Measurements from ENCODE around the gene RSRC1.
A peak's percentile ranks its signal among the peaks of the same experiment; 100 is the strongest.
"Not testable (repeated sequence)": the region's sequence is repeated elsewhere in the genome, so short reads cannot be mapped to it uniquely, and the experiment has no call there.

The RSRC1 gene

DNA sequence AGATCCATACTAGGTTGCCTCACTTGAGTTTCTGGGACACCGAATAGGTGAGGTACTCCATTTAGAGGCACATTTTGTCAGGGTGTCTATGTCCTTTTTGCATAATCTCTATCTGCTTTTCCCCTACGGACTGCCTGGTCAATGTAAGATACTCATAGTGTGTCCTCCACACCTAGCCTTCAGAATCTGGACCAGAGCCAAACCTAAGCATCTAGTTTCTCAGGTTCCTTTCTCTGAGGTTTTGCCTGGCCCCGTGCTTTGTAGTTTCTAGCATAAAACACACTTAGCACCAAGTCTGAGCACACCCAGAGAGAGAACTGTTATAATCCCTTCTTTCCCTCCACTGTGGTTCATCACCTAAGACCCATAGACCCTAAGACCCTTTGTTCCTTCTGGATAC is 355.2 kb downstream of the RSRC1 start:
- DNase-seq (ENCODE audit: low spot score), result no peak

DNA sequence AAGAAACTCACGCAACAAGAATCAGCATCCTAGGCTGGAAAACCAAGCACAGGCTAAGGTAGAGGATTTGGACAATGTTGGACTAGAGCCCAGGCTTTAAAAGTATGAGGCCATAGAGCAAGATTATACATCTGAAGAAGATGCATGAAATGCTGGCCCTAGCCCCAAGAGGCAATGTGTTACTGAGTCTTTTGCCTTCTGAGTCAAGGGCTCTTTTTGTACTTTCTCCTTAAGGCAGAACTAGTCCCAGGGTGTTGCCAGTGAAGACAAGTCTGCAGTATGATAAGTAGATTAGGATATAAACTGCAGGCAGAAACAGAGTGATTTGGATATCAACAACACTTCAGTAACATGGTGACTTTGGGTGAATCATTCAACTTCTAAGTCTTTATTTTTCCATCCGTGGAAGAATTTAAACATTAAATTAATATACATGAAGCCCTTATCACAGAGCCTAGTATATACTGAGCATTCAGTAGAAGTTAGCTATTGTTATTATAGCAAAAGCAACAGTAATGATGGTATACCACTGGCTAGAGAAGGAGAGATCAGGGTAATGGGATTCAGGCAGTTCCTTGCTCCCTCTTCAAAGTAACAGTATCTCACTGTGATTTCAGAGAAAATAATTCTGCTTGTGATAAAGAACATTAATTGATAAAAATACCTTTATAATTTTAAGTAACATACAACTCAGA is 361.2 kb downstream of the RSRC1 start:
- no peak for DNase-seq (ENCODE audit: low spot score)

DNA sequence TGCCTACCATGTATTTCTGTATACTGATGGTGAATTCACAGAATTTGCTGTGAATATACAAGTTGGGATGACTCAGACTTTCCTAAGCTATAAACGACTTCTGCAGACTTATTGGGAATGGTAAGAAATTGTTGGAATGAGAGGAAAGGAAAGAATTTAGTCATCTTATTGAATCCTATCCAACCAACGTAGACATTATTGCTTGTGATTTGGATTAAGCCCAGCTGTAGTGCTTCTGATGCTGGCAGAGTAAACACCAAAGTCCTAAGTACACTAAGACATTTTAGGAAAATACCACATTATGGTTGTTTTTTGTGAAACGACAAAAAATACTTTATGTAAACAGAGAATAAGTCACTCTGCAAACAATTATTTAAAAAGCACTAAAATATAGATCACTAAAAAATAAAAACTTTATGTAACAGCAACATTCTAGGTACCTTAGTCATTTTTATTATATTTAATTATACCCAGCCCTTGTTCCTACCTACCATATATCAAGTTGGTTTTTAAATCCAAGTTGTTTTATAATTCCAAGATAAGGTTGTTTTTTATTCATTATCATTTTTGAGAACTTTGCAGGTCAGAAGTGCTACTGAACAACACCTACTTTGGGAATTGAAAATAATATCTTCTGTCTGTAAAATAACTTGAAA is 361.9 kb downstream of the RSRC1 start:
- DNase-seq (ENCODE audit: low spot score), result peak; percentile 57

DNA sequence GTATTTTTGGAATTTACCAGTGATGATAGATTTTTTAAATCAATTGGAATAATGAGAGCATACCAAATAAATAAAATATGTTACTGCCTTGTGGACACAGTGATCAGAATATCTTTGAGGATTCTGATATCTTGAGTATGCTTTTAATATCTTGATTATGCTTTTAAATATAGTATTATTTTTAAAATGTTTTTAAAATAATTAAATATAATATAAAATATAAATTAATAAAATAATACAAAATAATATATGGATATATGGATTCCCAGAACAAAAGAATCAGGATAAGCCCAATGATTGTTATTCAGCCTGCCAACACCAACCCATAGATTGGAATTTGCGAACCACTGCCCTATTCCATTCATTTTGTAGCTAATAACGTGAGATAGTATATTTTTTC is 369.2 kb downstream of the RSRC1 start:
- DNase-seq (ENCODE audit: low spot score), result no peak

DNA sequence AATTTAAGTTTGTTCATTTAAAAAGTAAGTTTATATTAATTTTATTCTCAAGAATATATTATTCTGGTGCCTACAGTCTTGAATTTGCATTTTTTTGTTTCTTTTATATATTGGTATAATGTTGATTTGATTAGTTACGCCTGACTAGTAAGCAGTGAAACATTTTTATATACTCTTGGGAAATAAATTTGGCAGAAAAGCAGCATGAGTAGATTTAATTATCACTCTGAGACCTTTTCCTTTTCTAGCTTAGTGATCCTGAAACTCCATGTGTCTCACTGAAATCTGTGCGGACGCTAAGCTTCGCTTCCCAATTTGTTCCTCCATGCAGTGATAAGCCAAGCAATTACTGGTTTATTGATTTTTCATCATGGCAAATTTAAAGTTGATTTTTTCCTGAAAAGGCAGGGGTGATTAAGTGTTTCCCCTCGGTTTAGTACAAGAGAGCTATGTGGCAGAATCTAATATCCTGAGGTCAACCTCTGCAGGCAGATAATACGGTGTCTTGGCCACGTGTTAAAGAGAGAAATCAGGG is 373.9 kb downstream of the RSRC1 start:
- DNase-seq (ENCODE audit: low spot score), result no peak

DNA sequence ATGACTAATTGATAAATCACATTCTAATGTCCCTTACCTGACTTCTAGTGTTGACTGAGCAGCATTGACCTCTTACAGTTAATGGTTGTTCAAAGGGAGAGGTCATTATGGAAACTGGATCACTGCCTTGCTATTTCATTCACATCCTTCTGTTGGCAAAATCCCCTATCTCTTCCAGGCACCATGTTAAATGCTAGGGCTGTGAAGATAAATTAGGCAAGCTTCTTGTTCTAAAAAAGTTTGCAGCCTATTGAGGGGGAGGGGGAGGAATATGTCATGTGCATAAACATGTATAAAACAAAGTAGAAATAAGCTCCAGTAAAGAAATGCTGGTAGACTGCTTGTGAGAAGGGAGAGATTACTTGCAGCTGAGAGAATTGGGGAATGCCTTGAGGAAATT is 376.3 kb downstream of the RSRC1 start:
- no peak for DNase-seq (ENCODE audit: low spot score)

DNA sequence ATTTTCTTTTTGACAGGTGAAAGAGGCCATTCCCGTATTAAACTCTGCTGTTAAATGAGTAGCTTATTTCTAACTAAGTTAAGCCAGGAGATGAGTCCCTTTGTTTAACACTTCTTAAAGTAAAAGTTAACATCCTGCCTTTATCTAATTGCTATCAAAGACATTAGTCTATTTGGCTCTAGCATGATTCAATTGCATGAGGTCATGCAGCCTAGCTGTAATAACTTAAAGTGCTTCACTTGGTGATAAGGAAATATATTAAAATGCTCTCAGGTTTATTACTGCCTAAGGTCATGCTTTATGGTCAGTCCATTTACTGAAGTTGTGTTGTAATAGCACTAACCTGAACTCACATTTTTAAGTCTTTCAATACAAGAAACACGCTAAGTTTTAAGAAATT is 378.8 kb downstream of the RSRC1 start:
- no peak for DNase-seq (ENCODE audit: low spot score)

DNA sequence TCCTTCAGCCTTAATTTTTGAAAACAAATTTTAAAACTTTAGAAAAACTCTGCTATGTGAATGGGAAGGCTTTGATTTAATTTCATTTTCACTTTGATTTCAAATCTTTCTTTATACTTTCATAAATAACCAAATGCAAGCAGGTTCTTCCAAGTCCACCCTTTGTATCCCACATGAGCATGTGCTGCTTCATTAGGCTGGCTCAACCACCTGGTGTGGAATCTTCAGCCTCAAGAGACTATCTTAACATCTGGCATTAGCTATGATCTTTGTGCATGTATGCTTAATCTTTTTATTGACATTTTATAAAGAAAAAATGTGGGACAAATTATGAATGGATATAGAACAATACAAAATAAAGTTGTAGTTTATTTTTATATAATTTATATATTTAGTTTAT is 379.3 kb downstream of the RSRC1 start:
- DNase-seq (ENCODE audit: low spot score), result no peak

DNA sequence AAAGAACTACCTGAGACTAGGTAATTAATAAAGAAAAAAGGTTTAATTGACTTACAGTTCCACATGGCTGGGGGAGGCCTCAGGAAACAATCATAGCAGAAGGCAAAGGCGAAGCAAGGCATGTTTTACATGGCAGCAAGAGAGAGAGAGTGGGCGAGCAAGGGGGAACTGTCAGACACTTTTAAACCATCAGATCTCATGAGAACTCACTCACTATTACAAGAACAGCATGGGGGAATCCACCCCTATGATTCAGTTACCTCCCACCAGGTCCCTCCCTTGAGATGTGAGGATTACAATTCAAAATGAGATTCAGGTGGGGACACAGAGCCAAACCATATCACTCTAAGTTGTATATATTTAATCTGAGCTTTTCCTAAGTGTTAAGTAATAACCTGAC is 382.1 kb downstream of the RSRC1 start:
- no peak for DNase-seq (ENCODE audit: low spot score)

DNA sequence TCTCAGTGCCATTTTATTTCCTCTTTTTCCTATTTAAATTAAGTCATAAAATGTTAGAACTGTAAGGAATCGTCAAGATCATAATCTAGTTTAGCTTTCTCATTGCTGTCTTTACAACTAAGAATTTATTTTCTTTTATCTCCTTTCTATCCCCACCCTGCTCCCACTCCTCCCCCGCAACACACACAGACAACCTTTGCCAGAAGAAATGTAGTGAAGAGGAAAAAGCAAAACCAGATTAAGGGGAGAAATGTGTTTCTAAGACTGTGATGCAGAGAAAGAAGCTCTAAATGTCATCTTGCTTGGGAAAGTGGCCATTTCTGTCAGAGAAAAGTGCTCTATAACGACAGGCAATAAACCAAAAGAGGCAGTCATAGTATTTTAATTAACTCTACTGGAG is 382.8 kb downstream of the RSRC1 start:
- no peak for DNase-seq (ENCODE audit: low spot score)

DNA sequence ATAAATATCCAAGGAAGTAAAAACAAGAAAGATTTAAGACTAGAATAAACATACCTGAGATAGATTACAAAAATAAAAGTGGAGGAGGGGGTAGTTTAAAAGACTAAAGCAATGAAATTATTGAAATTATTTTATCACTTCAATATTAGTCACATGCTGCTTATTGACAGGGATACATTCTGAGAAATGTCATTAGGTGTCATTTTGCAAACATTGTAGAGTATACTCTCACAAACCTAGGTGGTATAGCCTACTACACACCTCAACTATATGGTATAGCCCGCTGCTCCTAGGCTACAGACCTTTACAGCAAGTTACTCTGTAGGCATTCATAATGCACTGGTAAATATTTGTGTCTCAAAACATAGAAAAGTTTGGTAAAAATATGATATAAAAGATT is 384.0 kb downstream of the RSRC1 start:
- no peak for DNase-seq (ENCODE audit: low spot score)

DNA sequence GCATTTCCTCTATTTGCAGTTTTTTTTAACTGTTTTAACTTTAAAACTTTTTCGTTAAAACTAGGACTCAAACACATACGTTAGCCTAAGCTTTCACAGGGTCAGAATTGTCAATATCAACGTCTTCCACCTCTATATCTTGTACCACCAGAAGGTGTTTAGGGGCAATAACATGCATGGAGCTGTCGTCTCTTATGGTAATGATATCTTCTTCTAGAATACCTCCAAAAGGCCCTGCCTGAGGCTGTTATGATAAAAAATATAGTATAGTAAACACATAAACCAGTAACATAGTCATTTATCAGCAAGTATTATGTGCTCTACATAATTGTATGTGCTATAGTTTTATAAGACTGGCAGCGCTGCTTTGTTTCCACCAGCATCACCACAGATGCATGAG is 384.8 kb downstream of the RSRC1 start:
- no peak for DNase-seq (ENCODE audit: low spot score)

DNA sequence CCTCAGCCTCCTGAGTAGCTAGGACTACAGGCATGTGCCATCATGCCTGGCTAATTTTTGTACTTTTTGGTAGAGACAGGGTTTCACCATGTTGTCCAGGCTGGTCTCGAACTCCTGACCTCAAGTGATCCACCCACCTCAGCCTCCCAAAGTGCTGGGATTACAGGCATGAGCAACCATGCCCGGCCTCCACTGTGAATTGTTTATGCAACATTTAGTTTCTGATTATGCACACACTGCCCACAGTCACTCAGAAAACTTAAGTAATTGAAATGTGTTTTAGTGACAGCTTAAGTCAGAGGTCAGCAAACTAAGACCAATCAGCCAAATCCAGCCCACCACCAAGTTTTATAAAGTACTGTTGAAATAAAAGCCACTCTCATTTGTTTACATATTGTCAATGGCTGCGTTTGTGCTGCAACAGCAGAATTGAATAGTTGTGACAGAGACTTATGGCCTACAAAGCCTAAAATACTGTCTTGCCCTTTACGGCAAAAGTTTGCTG is 385.6 kb downstream of the RSRC1 start:
- DNase-seq (ENCODE audit: low spot score), result not testable (repeated sequence)

DNA sequence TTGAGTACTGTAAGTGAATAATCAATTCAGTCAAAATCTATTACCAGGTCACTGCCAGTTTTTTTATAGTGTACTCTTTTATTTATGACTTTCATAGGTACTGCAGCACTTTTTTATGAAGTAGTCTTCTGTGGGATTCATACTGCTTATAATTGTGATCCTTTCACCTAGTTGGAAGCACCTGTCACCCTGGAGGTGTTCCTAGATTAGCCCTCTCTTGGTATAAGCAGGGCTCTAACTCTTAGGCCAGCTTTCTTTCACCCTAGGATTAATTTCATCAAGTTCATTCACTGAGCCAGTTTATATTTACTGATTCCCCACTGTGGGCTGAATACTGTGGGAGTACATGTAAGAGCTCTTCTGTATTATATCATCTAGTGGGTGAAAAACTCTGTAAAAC is 395.2 kb downstream of the RSRC1 start:
- no peak for DNase-seq (ENCODE audit: low spot score)

DNA sequence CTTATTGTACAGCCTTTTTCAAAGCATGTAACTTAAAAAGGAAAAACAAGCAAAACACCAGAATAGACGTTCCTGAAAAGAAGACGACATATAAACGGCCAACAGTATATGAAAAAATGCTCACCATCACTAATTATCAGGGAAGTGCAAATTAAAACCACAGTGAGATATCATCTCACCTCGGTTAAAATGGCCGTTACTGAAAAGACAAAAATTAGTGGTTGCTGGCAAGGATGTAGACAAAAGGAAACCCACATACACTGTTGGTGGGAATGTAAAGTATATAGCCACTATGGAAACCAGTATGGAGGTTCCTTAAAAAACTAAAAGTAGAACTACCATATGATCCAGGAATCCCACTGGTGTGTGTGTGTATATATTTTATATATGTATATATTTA is 396.6 kb downstream of the RSRC1 start:
- no peak for DNase-seq (ENCODE audit: low spot score)

DNA sequence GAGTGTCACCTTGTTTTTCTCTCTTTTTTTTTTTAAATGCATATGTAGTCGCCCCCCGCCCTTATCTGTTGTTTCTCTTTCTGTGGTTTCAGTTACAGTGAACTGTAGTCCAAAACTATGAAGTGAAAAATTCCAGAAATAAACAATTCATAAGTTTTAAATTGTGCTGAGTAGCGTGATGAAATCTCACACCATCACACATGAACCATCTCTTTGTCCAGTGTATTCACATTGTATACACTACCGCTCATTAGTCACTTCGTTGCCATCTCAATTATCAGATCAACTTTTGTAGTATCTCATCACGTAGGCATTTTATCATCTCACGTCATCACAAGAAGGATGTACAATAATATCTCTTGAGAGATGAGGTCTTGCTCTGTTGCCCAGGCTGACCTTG is 398.6 kb downstream of the RSRC1 start:
- no peak for DNase-seq (ENCODE audit: low spot score)

DNA sequence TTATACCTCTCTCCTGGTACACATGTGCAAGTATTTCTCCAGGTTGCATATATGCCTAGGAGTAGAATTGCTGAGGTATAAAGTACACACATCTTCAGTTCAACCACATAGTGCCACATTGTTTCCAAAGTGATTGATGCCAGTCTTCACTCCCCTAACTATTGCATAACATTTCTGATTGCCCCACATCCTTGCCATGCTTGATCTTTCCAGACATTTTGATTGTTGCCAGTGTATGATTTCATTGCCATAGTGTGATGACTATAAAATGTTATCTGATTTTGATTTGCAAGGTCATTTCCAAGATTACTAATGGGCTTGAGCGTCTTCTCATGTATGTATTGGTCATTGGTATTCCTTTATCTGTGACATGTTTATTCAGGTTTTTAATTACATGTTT is 400.0 kb downstream of the RSRC1 start:
- DNase-seq (ENCODE audit: low spot score), result no peak

DNA sequence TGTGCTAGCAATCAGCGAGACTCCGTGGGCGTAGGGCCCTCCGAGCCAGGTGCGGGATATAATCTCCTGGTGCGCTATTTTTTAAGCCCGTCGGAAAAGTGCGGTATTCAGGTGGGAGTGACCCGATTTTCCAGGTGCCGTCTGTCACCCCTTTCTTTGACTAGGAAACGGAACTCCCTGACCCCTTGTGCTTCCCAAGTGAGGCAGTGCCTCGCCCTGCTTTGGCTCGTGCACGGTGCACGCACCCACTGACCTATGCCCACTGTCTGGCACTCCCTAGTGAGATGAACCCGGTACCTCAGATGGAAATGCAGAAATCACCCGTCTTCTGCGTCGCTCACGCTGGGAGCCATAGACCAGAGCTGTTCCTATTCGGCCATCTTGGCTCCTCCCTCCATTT is 406.8 kb downstream of the RSRC1 start:
- DNase-seq (ENCODE audit: low spot score), result not testable (repeated sequence)

DNA sequence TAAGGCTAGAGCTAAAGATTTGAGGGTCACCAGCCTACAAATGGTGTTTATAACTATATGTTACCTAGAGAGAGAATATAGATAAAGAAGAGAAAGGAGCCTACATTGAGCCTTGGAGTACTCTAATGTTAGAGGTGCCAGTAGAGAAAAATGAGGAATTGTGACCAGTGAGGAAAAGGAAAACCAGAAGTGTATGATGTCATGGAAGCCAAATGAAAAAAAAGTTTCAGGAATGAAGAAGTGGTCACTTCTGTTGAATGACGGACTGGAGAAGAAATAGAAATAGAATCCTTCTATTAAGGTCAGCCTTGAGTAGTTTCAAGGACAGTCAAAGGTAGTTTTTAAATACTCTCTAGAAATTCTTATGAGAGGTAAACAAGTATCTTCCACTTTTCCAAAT is 409.9 kb downstream of the RSRC1 start:
- no peak for DNase-seq (ENCODE audit: low spot score)

DNA sequence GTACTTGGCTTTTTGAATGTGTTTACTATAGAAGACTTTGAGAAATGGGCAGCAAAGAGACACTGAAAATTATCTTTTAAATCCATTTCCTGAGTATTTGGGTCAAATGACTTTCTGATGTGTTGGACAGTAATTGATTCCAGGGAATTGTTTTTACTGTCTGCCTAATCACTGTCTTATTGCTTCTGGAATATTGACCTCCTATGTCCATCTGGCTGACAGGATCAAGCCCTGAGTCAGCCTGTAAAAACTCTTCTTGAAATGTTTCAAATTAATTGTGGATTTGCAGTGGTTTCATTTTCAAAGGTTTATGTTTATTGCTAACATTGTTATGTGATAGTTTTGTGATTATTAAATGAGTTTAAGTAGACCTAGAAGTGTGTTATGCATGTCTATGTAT is 410.5 kb downstream of the RSRC1 start:
- no peak for DNase-seq (ENCODE audit: low spot score)

DNA sequence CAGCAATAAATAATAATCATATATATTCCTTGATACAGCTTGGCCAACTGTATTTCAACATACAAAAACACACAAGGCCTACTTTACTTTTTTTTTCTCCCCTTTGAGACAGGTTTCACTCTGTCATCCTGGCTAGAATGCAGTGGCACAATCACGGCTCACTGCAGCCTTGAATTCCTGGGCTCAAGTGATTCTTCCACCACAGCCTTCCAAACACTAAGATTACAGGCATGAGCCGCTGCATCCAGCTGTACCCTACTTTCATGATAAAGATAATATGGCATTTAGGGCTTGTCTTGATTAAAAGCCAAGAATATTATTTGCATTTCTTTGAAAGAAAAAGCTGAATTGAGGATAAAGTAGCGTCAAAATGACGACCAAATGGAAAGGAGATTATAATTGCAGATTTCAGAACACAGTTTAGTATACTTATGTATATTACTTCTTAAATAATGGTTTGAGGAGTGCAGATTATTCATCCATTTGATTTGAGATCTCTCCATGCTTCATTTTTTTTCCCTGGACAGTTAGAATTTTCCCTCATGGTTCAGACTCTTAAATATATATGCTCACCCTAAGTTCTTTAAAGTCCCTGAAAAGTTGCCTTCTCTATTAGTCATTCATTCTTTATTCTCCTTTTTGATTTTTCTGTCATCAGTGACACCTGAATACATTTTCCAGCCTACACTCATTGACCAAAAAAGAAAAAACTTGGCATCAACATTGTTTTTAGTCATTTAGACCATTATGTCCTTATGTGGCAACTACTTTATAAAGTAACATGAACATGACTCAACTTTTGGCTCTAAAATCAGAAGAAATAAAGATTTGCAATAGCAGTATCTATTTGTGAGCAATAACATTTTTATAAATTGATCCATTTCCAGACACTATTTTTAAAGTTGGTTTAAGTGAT is 412.6 kb downstream of the RSRC1 start:
- DNase-seq (ENCODE audit: low spot score), result no peak

DNA sequence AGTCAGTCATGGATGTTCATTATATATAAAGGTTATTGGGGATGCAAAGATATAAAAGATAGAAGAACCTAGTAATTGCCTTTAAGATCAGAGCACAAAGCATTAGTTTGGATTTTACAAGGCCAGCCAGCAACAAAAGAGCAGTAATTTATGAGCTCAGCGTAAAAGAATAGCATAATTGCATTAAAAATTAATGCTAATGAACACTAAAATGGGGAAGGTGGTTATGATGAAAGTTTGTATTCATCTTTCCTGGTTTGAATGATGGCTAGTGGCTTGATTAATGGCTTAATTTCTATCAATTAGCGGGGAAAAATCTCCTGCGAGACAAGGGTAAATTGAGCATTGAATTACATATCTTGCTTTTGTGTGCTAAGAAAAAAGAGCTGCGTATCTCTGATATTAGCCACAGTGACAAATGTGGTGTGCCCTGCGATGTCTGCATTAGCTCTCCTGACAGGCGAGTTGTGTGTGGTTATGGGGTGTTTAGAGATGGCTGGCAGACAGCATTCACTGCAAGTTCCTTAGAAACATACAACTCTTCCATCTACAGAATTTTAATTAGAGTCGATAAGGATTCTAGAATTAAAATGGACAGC is 418.3 kb downstream of the RSRC1 start:
- DNase-seq (ENCODE audit: low spot score), result no peak

Measured in RKO (cell line).